Endometrial microvascular endothelial cells (primary cell): Measurements from ENCODE around the gene RHBDD3. TPM values are rescaled to one million over a fixed set of nuclear protein-coding genes. Genes with fewer than 3 reads are reported as not detected.
"Not testable (repeated sequence)": the region's sequence is repeated elsewhere in the genome, so short reads cannot be mapped to it uniquely, and the experiment has no call there.

Experiments
- in situ Hi-C: cut with HindIII; loops from 2 replicates; pipeline ENCODE4 v1.10.0; 2017; ENCODE audit warnings: low sequenced_read_pairs, low pct_unique_long_range_greater_than_20kb; ENCODE audit errors: inconsistent ontology term
- total RNA-seq: library from RNA; depleted of rRNA; stranded (reverse); fragments of >200 nt; gene quantifications from one replicate; pipeline ENCODE4 v1.2.3, GENCODE V29; 2015; ENCODE audit errors: inconsistent ontology term

RHBDD3 gene
- total RNA-seq, 1 donor from 2014 or later: 30.8 TPM

DNA sequence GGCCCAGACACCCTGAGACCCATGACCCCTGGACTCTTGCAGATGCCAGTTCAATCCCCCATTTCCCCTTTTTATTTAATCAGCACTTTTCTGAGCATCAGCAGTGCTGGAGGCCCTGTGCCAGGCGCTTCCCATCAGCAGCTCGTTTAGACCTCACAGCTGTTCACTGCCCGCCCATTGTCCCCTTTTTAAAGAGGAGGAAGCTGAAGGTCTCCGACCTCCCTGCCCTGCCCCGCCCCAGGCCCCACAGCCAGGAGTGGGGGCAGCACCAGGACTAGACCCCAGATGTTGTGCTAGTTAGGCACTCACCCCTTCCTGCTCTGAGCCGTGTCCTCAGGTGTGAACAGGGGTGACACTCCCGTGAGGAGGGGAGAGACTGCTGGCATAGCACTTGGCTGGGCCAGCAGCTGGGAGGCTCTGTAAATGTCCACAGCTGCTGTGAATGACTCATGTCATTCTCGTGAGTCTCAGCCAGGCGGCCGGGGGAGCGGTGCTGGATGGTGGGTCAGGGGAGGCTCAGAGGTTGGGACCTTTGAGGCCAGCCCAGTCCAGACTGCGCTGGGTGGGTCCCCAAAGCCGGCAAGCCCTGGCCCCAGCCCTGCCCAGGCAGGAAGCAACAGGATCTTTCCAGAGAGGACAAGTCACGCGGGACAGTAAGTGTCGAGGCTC lies 42.2 kb downstream of the RHBDD3 start:
- in situ Hi-C loops: no loop called here

DNA sequence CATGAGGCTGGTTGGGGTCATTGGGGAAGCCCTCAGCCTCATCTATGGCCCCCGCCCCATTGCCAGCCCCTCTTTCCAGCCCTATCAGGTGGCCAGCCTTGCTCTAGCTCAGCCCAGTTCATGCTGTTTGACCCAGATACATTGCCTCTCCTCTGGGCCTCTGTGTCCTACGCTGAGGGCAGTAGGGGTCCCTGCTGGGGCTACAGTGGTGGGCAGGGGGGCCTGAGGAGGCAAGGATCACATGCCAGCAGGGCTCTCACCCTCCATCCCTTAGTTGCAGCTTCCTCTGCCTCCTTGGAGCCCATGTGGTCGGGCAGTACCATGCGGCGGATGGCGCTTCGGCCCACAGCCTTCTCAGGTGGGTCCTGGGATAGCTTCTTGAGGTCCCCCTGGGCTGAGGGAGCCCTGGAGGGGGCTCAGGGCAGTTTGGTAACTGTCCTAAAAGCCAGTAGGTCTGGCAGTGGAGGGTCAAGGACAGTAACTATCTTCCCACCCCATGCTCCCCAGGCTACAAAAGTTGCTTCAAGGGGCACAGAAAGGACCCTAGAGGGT lies 42.8 kb downstream of the RHBDD3 start:
- in situ Hi-C loops: no loop called here

DNA sequence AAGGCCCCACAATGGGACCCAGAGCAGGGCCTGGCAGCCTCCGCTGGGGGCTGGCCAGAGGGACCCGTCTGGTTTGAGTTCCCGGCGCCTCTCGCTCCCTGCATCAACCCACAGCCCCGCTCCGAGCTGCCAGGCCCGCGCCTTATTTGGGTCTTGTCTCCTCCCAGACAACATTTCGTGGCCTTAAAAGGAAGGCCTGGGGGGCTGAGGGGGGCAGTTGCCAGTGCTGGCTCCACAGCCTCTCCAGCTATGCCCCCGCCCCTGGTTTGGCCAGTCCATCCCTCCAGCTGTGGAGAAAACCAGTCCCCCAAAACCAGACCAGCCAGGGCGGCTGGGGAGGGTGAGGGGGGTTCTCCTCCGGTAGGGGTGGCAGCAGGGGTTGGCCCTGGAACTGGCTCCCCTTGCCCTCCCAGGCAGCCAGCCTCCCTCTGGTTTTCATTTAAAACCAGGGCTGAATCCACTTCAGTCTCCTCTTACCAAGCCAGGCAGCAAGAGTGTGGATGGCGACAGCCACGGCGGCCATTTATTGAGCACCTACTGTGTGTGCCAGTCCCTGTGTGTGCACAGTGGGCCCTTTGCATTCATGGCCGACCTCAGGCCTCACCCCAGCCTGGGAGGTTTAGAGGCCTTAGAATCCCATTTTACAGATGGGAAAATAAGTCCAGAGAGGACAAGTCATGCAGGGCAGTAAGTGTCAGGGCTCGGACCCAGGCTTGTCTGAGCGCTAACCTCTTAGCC lies 43.5 kb downstream of the RHBDD3 start:
- in situ Hi-C loops: no loop called here

DNA sequence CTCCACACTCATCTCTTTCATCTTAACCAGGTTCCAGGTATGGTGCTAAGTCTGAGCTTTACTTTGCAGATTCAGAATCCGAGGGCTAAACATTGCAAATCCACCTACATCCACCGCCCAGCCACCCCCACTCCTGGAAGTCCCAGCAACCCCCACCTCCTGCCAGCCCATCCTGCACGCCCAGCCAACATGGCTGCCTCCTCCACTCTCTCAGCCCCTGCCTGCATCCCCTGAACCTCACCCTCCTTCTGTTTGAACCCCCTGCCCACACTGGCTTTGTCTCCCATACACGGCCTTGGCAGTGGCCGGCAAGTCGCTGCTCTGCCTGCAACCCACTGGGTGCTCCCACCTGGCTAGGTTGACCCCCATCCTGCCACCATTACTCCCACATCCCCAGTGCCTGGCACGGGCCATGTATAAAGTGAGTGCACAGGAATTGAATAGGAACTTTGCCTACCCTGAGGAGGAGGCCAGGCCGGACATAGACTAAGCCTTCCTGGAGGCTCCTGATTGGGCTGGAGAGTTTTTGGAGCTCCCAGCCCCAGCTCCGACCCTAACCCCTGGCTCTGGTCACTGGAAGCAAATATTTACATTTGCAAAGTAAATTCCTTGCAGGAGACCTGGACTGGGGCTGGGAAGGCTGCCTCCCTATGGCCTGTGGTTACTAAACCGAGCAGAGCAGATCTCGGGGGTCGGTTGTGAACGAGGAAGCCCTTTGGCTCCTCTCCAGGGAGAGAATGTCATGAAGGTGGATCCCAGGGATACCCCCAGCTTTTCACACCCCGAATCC lies 47.7 kb downstream of the RHBDD3 start:
- in situ Hi-C loops: no loop called here

DNA sequence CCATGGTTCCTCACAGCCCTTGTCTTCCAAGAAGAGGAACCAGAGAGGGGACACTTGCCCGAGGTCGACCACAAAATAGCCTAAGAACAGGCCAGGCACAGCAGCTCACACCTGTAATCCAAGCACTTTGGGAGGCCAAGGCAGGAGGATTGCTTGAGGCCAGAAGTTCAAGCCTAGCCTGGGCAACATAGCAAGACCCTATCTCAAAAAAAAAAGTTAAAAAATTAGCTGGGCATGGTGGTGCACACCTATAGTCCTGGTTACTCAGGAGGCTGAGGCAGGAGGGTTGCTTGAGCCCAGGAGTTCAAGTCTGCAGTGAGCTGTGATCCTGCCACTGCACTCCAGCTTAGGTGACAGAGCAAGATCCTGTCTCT lies 48.4 kb downstream of the RHBDD3 start:
- in situ Hi-C loops: not testable (repeated sequence)

DNA sequence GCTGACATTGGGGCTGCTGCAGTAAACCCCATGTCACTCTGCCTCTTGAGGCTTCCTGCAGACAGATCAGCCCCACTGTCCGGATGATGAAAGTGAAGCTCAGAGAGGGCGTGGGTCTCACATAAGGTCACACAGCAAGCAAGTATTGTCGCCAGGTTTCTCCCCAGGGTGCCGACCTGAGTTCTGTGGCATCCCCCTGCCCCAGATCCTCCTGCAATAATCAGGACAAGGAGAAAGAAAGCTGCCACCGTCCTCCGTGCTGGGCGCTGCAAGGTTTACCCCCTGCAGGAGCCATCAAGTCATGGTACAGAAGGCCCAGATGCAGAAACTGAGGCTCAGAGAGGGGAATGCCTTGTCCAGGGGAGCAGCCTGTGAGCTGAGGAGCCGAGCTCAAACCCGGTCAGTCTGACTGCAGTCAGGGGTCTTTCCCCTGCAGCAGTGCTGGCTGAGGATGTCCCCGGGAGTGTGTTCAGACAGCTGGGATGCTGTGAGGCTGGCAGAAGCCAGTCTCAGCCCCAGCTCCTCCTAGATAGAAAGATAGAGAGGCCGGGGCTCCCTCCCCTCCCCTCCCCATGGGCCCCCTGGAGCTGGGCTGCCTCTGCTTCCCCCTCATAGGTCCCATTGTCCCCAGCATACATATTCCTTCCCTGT lies 48.9 kb downstream of the RHBDD3 start:
- in situ Hi-C loops: no loop called here

DNA sequence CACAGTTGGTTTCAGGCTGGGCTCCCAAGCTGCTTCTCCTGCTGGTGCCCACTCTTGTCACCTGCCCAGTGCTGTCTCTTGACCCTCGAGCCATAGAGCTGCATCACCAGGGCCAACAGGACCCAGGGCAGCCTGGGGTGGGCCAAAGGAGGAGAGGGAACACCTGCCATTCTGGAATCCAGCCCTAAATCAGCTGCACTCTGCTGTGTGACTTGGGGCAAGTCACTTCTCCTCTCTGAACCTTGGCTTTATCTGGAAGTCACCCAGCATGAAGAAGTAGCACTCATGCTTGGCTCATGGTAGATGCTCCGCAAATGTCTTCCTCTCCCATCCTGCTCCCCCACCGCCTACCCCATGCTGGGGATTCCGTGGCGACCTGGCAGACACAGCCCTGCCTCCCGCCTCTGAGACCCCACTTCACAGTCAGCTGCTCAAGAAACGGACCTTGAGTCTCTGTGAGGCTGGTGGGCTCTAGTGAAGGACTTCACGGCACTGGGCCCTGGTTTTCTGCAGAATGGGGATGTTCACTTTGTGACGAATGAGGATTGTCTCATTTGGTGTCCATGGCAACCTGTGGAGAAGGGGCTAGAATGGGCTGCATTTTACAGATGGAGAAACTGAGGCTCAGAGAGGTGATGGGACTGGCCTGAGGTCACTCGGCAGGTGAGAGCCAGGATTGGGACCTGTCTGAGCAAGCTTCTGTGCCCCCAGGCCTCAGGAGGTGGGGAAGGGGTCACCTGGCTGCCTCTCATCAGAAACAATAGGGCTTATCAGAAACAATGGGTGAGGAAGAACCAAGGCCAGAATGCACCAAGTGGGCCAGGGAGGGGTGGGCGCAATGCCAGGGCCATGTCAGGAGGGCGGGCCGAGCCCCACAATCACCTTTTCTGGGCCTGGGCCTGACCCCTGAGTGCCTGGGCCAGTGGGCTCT lies 49.7 kb downstream of the RHBDD3 start:
- in situ Hi-C loops: no loop called here

DNA sequence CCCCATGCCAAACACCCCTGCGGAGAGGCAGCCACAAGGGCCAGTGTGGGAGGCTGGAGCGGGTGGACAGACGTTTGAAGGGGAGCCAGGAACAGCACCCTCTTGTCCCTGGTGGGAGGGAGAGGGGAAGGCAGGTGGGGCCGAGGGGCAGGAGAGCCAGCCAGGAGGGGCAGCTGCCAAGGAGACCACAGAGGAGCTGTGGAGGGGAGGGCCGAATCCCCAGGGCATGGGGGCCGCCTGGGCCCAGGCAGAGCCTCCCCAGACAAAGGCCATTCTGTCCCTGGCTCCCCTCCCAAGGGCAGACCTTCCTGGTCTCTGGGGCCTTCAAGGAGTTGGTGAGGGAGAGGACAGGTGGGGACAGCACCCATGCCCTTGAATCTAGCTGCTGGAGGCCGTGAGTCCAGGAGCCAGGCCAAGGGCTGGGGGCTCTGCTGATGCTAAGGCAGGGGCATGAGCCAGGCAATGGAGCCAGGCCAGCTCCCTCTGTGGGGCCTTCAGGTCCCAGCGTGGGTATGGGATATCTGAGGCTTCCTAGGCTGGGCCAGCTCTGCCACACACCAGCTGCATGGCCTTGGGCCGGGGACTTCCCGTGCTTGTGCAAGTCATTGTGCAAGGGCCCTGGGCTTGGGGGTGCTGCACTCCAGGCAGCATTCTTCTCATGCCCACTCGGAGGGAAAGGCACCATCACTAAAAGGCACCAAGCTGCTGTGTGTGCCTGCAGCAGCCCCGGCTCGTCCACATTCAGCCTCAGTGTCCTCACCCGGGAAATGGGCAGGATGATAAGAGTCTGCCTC lies 50.7 kb downstream of the RHBDD3 start:
- in situ Hi-C loops: no loop called here

DNA sequence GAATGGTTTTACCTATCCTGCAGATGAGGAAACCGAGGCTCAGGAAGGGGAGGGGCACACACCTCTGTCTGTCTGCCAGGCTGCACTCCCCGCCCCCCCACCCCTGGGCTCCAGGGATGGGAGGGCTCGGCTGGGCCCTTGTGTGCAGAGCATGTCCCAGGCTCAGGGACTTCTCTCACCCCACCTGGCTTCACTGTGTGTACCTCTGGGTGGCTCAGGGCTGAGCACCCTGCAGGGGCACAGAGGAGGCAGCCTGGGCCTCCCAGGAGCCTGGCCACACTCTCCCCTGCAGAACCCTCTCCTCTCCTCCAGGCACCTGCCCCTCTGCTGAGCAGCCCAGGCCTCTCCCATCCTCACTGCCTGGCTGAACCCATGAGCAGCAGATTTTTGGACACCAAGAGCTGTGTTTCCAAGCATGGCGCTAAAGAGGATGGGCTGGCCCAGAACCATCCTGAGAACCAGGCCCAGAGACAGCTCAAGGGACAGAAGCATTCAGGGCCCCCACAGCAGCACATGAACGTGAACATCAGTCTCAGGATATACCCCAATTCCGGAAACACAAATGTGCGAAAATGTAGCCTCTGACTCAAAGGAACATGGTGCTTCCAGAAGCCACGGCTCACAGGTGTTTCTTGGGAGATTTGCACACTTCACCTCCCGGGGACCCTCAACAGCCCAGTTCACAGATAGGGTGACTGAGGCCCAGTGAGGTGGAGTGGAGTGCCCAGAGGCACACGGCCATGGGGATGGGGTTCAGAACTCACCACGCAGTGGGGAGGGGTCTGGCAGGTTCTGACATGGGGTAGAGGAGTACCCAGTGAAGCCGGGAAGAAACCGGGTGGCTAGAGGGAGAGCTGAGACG lies 51.5 kb downstream of the RHBDD3 start:
- in situ Hi-C loops: no loop called here

DNA sequence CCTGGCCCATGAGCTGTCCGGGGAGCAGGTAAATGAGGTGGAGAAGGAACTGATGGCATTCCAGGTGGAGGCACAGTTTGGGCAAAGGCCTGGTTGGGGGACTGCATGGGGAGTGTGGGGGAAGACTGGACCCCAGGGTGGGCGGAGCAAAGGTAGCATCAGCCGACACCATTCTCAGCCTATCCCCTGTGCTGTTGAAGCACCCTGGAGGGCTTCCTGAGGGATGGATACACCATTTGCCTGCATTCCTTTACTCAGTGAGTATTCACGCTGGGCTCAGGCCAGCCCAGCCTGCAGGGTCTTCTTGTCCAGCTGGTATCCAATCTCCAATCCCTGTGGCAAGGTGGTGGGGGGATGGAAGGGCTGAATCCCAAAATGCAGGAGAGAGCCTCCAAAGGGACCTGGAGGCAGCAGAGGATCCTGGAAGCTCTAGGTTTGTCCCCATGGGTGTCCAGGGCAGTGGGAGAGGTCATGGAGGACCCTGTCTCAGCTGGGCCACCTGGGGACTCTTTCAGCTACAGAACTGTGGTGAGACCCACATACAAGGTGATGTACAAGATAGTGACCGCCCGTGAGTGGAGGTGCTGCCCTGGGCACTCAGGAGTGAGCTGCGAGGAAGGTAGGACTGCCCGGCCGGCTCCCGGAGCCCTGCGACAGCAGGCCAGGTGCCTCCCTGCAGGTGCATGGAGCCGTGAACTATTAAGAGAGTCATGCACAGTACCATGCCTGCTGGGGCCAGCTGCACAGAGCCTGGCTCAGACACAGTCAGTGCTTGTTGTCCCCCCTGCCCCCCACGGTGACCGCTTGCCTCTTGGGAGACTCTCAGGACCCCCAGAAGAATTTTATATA lies 52.5 kb downstream of the RHBDD3 start:
- in situ Hi-C loops: no loop called here

DNA sequence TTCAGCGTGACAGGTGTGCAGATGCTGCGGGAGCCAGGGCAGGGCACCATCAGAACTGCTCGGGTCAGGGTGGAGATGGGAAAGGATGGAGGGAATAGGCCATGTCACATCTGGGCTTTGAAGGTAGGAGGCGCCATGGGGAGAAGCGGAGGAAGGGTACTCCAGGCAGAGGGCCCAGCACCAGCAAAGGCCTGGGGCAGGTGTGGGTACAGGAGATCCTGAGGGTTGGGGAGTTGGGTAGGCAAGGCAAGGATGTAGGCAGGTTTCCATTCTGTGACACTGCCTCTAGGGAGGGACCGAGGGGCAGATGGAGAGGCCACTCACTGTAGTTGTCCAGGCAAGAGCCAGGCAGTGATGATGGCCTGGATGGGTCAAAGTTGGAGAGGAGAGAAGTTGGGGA lies 53.5 kb downstream of the RHBDD3 start:
- in situ Hi-C loops: no loop called here

DNA sequence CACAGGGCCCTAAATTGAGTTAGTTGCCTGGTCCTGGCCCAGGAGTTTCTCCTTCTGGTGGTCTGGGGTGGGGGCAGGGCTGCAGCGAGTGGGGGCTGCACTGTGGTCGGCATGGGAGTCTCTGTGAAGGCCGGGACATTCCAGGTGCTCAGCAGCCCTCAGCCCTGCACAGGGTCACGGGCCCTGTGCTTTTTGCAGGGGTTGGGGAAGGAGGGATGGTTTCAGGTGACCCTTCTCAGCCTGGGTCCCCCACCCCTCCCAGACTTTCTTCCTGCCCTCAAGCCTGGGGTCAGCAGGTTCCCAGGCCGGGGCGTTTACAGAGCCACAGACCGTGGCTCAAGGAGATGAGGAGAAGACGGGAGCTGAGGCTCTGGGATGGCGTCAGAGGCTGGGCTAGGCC lies 54.3 kb downstream of the RHBDD3 start:
- in situ Hi-C loops: no loop called here

DNA sequence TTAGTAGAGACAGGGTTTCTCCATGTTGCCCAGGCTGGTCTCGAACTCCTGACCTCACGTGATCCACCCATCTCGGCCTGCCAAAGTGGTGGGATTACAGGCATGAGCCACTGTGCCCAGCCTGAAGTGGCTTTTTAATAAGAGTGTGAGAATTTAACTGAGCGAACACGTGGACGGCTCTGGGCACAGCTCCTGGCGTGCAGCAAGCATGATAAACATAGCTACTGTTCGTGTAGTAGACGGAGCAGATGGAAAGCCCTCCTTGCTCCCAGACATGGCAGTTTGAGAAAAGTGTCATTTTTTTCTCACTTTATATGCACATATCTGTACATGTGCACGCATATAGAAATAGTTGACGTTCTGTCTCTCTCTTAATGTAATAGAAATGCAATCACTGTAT lies 55.0 kb downstream of the RHBDD3 start:
- in situ Hi-C loops: no loop called here

DNA sequence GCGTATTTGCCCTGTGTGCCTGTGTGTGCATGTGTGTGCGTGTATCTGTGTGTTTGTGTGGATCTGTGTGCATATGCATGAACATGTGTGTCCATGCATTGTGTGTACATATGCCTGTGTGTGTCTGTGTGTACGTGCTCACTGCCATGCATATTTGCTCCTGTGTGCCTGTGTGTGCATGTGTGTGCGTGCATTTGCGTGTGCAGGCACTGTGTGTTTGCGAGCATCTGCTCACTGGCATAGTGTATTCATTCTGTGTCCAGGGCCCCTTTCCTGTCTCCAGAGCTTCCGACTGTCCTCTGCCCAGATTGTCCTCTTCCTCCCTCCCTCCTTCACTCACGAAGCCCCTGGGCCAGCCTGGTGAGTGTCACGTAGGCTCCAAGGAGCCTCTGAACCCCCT lies 56.3 kb downstream of the RHBDD3 start:
- in situ Hi-C loops: no loop called here

DNA sequence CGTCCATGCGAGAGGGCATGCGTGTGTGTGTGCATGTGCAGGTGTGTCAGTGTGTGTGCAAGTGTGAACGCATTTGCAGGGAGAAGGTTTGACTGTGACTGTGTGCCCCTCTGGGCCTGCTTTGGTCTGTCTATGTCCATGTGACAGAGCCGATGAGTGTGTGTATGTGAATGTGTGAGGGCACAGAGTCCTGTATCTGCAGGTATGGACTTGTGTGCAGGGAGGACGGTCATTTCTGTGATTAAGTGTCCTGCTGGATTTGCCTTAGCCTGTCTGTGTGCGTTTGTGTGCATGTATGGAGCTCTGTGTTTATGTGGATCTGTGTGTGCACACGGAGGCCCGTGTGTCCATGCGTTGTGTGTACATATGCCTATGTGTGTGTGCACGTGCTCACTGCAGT lies 56.7 kb downstream of the RHBDD3 start:
- in situ Hi-C loops: no loop called here
